ENCODE measurements around the gene ATP11C.
"Not testable (repeated sequence)": the region's sequence is repeated elsewhere in the genome, so short reads cannot be mapped to it uniquely, and the experiment has no call there.

The ATP11C gene

GRCh38 chrX:139932901-139933796 lies at the start of gene ATP11C:
Gene ATP11C (minus strand): TSS chrX:139933053. CDS start chrX:139932042, 1,011 bp downstream.
- peak; percentile 88 for DNase-seq

DNA sequence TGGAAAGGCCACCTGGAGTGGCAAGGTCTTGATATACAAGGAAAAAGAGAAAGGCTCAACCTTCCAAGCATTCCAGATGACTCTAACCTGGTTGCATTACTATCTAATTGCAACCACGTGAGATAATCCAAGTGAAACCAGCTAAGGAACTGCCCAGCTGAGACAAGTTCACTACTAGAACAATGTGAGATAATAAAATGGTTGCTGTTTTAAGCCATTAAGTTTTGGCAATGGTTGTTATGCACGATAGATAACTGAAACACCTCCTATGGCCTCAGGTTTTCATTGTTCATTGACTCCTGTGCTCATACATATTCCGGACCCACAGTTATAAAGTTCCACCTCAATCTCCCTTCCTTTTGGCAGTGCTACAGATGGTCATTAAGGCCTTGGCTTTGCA lies 41.6 kb upstream of the ATP11C start:
- no peak for DNase-seq

GRCh38 chrX:139972629-139973624 lies 40.1 kb upstream of the ATP11C start:
- no peak for DNase-seq

DNA sequence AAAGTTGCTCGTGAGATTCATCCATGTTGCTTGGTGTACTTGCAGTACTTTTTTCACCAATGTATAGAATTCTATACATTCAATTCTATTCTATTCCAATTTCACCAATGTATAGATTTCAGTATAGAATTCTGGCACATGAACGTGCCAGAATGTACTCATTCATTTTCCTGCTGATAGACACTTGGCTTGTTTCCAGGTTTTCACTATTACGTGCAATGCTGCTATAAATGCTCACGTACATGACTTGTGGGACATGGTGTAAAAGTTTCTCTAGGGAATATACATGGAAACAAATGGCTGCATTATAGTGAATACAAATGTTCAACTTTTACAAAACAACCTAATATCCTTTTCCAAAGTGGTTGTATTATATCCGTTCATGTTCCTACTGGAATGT lies 39.3 kb upstream of the ATP11C start:
- DNase-seq: no peak

GRCh38 chrX:139971394-139971749 lies 38.5 kb upstream of the ATP11C start:
- DNase-seq: no peak

- DNase-seq: no peak
Measured at GRCh38 chrX:139969286-139969685, 36.4 kb upstream of the ATP11C start.

- DNase-seq: no peak
Measured at GRCh38 chrX:139967750-139968149, 34.9 kb upstream of the ATP11C start.

- DNase-seq: peak; percentile 16
Measured at GRCh38 chrX:139967300-139967699, 34.4 kb upstream of the ATP11C start.

DNA sequence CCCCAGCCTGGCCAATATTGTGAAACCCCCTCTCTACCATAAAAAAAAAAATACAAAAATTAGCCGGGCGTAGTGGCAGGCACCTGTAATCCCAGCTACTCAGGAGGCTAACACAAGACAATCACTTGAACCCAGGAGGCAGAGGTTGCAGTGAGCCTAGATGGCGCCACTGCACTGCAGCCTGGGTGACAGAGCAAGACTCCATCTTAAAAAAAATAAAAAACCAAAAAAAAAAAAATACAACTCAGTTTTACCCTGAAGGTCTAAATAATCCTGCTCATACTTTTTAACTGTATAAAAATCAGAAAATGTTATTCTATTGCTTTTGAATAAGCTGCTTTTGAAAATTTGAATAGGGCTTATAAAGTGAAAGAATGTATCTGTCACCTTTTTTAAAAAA lies 33.3 kb upstream of the ATP11C start:
- DNase-seq: peak; percentile 3

- no peak for DNase-seq
Measured at GRCh38 chrX:139965421-139965820, 32.6 kb upstream of the ATP11C start, which contains the start of gene CXorf66. Gene CXorf66 (minus strand): TSS chrX:139965521. CDS start chrX:139965496, 25 bp downstream.

DNA sequence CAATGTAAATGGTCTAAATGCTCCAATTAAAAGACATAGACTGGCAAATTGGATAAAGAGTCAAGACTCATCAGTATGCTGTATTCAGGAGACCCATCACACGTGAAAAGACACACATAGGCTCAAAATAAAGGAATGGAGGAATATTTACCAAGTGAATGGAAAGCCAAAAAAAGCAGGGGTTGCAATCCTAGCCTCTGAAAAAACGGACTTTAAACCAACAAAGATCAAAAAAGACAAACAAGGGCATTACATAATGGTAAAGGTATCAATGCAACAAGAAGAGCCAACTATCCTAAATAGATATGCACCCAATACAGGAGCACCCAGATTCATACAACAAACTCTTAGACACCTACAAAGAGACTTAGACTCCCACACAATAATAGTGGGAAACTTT lies 28.2 kb upstream of the ATP11C start:
- not testable (repeated sequence) for DNase-seq

DNA sequence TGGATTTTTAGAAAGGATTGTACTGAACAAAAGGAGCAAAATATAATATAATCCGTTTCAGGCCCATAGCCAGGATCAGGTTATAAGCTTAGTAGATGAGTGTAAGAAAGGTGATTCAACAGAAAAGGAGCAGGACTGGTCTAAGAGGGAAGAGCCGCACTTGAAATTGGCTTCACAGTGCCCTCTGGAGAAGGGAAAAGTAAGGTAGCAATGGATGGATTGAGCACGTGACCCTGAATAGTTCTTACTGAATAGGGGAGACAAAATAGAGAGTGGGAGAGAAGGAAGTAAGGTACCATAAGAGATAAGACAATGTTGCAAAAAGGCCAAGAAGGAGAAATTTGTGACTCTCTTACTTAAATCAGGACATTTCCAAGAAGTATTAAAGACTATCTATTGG lies 16.9 kb upstream of the ATP11C start:
- no peak for DNase-seq

DNA sequence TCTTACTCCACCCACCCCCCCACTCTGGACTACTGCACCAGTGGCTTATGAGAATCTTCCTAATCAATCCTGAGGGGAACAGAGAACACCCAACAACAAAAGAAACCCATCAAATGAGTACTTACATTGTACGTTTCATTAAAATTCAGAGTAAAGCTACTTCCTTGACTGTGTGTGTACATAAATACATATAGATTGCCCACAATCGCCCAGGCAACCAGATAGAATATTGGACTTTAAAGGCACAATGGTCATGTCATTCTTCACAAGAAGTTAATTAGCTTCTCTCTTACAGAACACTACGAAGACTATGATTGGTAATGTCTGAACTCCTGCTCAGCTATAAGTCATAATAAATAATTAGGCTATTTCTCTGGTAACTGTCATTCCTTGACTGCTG lies 12.2 kb upstream of the ATP11C start:
- no peak for DNase-seq

DNA sequence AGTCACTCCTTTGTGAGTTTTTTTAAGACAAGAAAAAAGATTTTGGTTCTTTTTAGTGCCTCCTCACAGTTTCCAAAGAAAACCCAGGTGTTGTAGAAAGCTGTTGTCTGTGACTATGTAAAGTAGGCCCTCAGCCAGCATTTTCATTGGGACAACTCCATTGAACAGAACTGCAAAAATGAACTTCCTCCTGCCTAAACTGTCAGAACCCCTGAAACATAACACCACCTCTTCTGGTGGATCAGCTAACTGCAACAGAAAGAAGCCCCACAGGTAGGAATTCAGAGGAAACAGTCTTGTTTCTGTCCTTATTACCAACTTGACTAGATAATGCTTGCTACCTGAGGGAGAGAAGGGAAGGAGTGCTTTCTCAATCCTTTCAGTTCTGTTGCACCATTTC lies 3.4 kb upstream of the ATP11C start:
- peak; percentile 28 for DNase-seq

- no peak for DNase-seq
Measured at GRCh38 chrX:139933904-139934303, 1.1 kb upstream of the ATP11C start.

- peak; percentile 62 for DNase-seq
Measured at GRCh38 chrX:139932073-139932900, 566 bp downstream of the ATP11C start.

DNA sequence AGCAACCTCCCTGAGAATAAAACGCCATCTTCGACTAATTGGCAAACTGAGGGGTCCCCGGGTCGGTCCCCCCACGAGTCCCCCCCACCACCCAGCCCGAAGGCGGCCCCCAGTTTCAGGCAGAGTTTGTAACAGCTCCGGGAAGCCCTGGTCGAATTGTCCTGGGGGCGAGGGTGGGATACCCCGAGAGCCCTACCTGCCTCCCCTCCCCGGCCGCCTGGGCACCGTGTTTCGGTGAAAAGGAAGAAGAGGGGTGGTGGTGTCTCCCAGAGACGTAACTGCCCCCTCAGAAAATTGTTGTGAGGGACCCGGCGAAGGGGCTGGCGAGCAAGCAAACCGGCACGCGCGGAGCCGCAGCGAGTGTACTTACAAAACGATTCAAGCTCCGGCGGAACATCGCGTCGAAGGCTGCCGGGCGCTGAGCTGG lies 1.2 kb downstream of the ATP11C start:
- no peak for DNase-seq

GRCh38 chrX:139930916-139931645 lies 1.8 kb downstream of the ATP11C start:
- peak; percentile 75 for DNase-seq

GRCh38 chrX:139930401-139930800 lies 2.5 kb downstream of the ATP11C start:
- DNase-seq: no peak

- DNase-seq: no peak
Measured at GRCh38 chrX:139929876-139930275, 3.0 kb downstream of the ATP11C start.

DNA sequence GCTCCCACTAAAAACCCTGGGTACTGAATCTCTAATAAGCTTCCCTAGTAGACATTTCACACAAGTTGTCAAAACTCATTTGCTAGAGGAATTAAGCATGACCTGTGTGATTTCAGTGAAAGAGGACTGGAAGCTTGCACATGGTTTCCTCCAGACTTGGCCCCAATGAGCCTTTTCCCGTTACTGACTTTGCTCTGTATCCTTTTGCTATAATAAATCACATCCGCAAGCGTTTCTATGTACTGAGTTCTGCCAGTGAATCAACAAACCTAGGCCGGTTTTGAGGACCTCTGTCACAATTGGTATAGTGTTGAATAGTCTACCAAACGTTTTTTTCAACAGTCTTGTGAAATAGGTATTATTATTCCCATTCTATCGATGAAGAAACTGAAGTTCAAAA lies 8.2 kb downstream of the ATP11C start:
- no peak for DNase-seq

All from OCI-M1 (cell line).